NK-92 (cell line): ENCODE results near the gene TUFM.
"Not testable (repeated sequence)": the region's sequence is repeated elsewhere in the genome, so short reads cannot be mapped to it uniquely, and the experiment has no call there.

Experiments used
- DNase-seq: peaks from one replicate; lab custom pipeline; 2025; ENCODE audit not compliant: unreplicated experiment; lab: John Stamatoyannopoulos, UW

TUFM gene

GRCh38 chr16:28846080-28846932 lies at the start of gene TUFM:
Gene TUFM (minus strand): TSS chr16:28846348. CDS start chr16:28846269, 79 bp downstream.
- peak; percentile 94 for DNase-seq

GRCh38 chr16:28895609-28896008 lies 49.5 kb upstream of the TUFM start:
- DNase-seq = no peak

GRCh38 chr16:28893291-28893690 lies 47.1 kb upstream of the TUFM start:
- no peak for DNase-seq

GRCh38 chr16:28891964-28892890 lies 46.1 kb upstream of the TUFM start:
- no peak for DNase-seq

- not testable (repeated sequence) for DNase-seq
Measured at GRCh38 chr16:28890355-28890754, 44.2 kb upstream of the TUFM start.

GRCh38 chr16:28886945-28887344 lies 40.8 kb upstream of the TUFM start:
- no peak for DNase-seq

GRCh38 chr16:28884045-28884444 lies 37.9 kb upstream of the TUFM start:
- no peak for DNase-seq

- no peak for DNase-seq
Measured at GRCh38 chr16:28883221-28883996, 37.3 kb upstream of the TUFM start.

GRCh38 chr16:28882551-28883160 lies 36.5 kb upstream of the TUFM start:
- DNase-seq = no peak

- DNase-seq = not testable (repeated sequence)
Measured at GRCh38 chr16:28881565-28881964, 35.4 kb upstream of the TUFM start.

- DNase-seq = no peak
Measured at GRCh38 chr16:28880955-28881354, 34.8 kb upstream of the TUFM start.

GRCh38 chr16:28880589-28880915 lies 34.4 kb upstream of the TUFM start:
- no peak for DNase-seq

- DNase-seq = peak; percentile 46
Measured at GRCh38 chr16:28879841-28880588, 33.9 kb upstream of the TUFM start.

GRCh38 chr16:28879261-28879840 lies 33.2 kb upstream of the TUFM start:
- DNase-seq = no peak

GRCh38 chr16:28878083-28878926 lies 32.2 kb upstream of the TUFM start, which contains the start of gene ATP2A1:
Gene ATP2A1 (plus strand): TSS chr16:28878488. CDS start chr16:28878672, 184 bp downstream.
- DNase-seq = no peak

GRCh38 chr16:28877655-28878000 lies 31.5 kb upstream of the TUFM start:
- no peak for DNase-seq

- no peak for DNase-seq
Measured at GRCh38 chr16:28876973-28877654, 31.0 kb upstream of the TUFM start.

GRCh38 chr16:28876019-28876659 lies 30.0 kb upstream of the TUFM start:
- no peak for DNase-seq
